HEK293 (cell line): ENCODE measurements around the gene NXN.

Experiments used
- CTCF ChIA-PET: fragments of 350-600 bp; formaldehyde crosslinking; extraction: SDS; loops from one replicate; lab custom pipeline; 2021; ENCODE audit warnings: antibody characterized with exemption; lab: Yijun Ruan, JAX
- POLR2A ChIA-PET: fragments of 300-600 bp; formaldehyde crosslinking; extraction: SDS; loops from one replicate; lab custom pipeline; 2020; ENCODE audit warnings: antibody characterized with exemption, inconsistent platforms; lab: Yijun Ruan, JAX
- H3K27ac ChIP-seq: fragments of 200-500 bp; sonication (Bioruptor generic); 2 replicates; pipeline ENCODE4 v1.5.1; 2014; ENCODE audit warnings: low read depth, low read length, control low read depth, inconsistent platforms; ENCODE audit errors: extremely low read depth
- H3K36me3 ChIP-seq, 2 experiments: fragments of 200-500 bp in 1 of 2; sonication (Bioruptor generic) in 1 of 2; 1 replicate in 1 of 2; 2 replicates in 1 of 2; pipeline ENCODE4 v1.5.1; 2014 to 2017; ENCODE audit warnings: inconsistent platforms in 2 of 2, low read length in 2 of 2; ENCODE audit not compliant: control insufficient read depth in 2 of 2, insufficient read depth in 1 of 2
- H3K4me1 ChIP-seq: fragments of 200-500 bp; sonication (Bioruptor generic); 2 replicates; pipeline ENCODE4 v1.5.1; 2014; ENCODE audit warnings: mild to moderate bottlenecking, low read length, inconsistent platforms; ENCODE audit not compliant: control insufficient read depth, insufficient read depth
- H3K4me3 ChIP-seq: 2 replicates; pipeline ENCODE4 v1.5.1; 2011; ENCODE audit warnings: low read depth, mild to moderate bottlenecking, control low read depth, low read length, moderate library complexity
- H3K9me3 ChIP-seq: fragments of 200-500 bp; sonication (Bioruptor generic); 2 replicates; pipeline ENCODE4 v1.5.1; 2014; ENCODE audit warnings: low read depth, low read length, inconsistent platforms; ENCODE audit not compliant: control insufficient read depth, insufficient read depth
- BCL11B ChIP-seq: fragments of 450-650 bp; formaldehyde crosslinking; IDR thresholded peaks from 2 replicates; pipeline ENCODE4 v1.5.1; 2016; ENCODE audit warnings: low read depth, missing biosample characterization, missing genetic modification characterization
- INSM2 ChIP-seq: fragments of 450-650 bp; formaldehyde crosslinking; IDR thresholded peaks from 2 replicates; pipeline ENCODE4 v1.5.1; 2016; ENCODE audit warnings: missing biosample characterization, missing genetic modification characterization
- KLF17 ChIP-seq: fragments of 450-650 bp; formaldehyde crosslinking; IDR thresholded peaks from 2 replicates; pipeline ENCODE4 v1.5.1; 2016; ENCODE audit warnings: missing biosample characterization, missing genetic modification characterization
- PBX3 ChIP-seq: sonication (generic); formaldehyde crosslinking; IDR thresholded peaks from 2 replicates; pipeline ENCODE4 v1.8.1; 2022; ENCODE audit warnings: mild to moderate bottlenecking, moderate library complexity, missing genetic modification reagents
- SP3 ChIP-seq: fragments of 450-650 bp; formaldehyde crosslinking; IDR thresholded peaks from 2 replicates; pipeline ENCODE4 v1.5.1; 2016; ENCODE audit warnings: missing biosample characterization, missing genetic modification characterization
- YY1 ChIP-seq: fragments of 450-650 bp; formaldehyde crosslinking; IDR thresholded peaks from 2 replicates; pipeline ENCODE4 v1.5.1; 2018; ENCODE audit warnings: missing biosample characterization, missing genetic modification characterization
- ZBTB44 ChIP-seq: fragments of 450-650 bp; IDR thresholded peaks from 2 replicates; pipeline ENCODE4 v1.5.1; 2018; ENCODE audit warnings: missing biosample characterization, mild to moderate bottlenecking, missing genetic modification characterization
- ZBTB48 ChIP-seq: fragments of 450-650 bp; formaldehyde crosslinking; IDR thresholded peaks from 2 replicates; pipeline ENCODE4 v1.5.1; 2016; ENCODE audit warnings: missing biosample characterization, missing genetic modification characterization
- ZFP3 ChIP-seq: fragments of 450-650 bp; formaldehyde crosslinking; IDR thresholded peaks from 2 replicates; pipeline ENCODE4 v1.5.1; 2016; ENCODE audit warnings: low read depth, missing biosample characterization, missing genetic modification characterization
- ZFP41 ChIP-seq: fragments of 450-650 bp; formaldehyde crosslinking; IDR thresholded peaks from 2 replicates; pipeline ENCODE4 v1.5.1; 2016; ENCODE audit warnings: missing biosample characterization, missing genetic modification characterization, borderline replicate concordance
- ZNF266 ChIP-seq: fragments of 450-650 bp; formaldehyde crosslinking; IDR thresholded peaks from 2 replicates; pipeline ENCODE4 v1.5.1; 2016; ENCODE audit warnings: missing biosample characterization, missing genetic modification characterization, low read depth
- ZNF311 ChIP-seq: fragments of 450-650 bp; formaldehyde crosslinking; IDR thresholded peaks from 2 replicates; pipeline ENCODE4 v1.5.1; 2017; ENCODE audit warnings: missing biosample characterization, missing genetic modification characterization, borderline replicate concordance
- ZNF335 ChIP-seq: fragments of 450-650 bp; formaldehyde crosslinking; conservative IDR thresholded peaks from 2 replicates; pipeline ENCODE4 v1.5.1; 2016; ENCODE audit warnings: missing biosample characterization, missing genetic modification characterization
- ZNF426 ChIP-seq: fragments of 450-650 bp; formaldehyde crosslinking; IDR thresholded peaks from 2 replicates; pipeline ENCODE4 v1.5.1; 2017; ENCODE audit warnings: missing biosample characterization, missing genetic modification characterization, mild to moderate bottlenecking, inconsistent platforms, moderate library complexity
- ZNF518A ChIP-seq: fragments of 450-650 bp; formaldehyde crosslinking; conservative IDR thresholded peaks from 2 replicates; pipeline ENCODE4 v1.5.1; 2016; ENCODE audit warnings: low read depth, missing biosample characterization, missing genetic modification characterization
- ZNF626 ChIP-seq: fragments of 450-650 bp; sonication (Bioruptor Pico); formaldehyde crosslinking; IDR thresholded peaks from 2 replicates; pipeline ENCODE4 v1.5.1; 2018; ENCODE audit warnings: missing biosample characterization, missing genetic modification characterization, inconsistent platforms
- ZNF747 ChIP-seq: fragments of 450-650 bp; formaldehyde crosslinking; IDR thresholded peaks from 2 replicates; pipeline ENCODE4 v1.5.1; 2016; ENCODE audit warnings: missing biosample characterization, missing genetic modification characterization
- ZNF837 ChIP-seq: fragments of 450-650 bp; formaldehyde crosslinking; IDR thresholded peaks from 2 replicates; pipeline ENCODE4 v1.5.1; 2016; ENCODE audit warnings: missing biosample characterization, missing genetic modification characterization
- ZXDB ChIP-seq: fragments of 450-650 bp; formaldehyde crosslinking; IDR thresholded peaks from 2 replicates; pipeline ENCODE4 v1.5.1; 2016; ENCODE audit warnings: missing biosample characterization, missing genetic modification characterization

Gene NXN

GRCh38 chr17:850086-850850, 129.3 kb downstream of the NXN start:
- H3K4me3 ChIP-seq, result no peak overlapping the region
- no peaks in the 10 kb centered on the region for H3K36me3 ChIP-seq
- H3K27ac ChIP-seq, result no peak overlapping the region
- TF ChIP-seq ZNF266 (tag by site-specific recombination), result no peak
- TF ChIP-seq ZNF311, result no peak
- TF ChIP-seq ZNF335 (tag by site-specific recombination), result no peak
- TF ChIP-seq ZNF747 (tag by site-specific recombination), result no peak
- TF ChIP-seq ZFP3 (tag by site-specific recombination), result no peak
- TF ChIP-seq PBX3 (CRISPR knock-in tag), result no peak
- no peak for TF ChIP-seq INSM2 (tag by site-specific recombination)
- no peaks in the 10 kb centered on the region for H3K4me1 ChIP-seq
- ChIA-PET CTCF (interaction anchor here (0.7 to 2.5 kb wide), 2 partner anchors 12 to 29 kb away, joined by 3 to 7 read pairs; no protein-coding TSS in a partner anchor), POLR2A (no interaction called here)
- H3K9me3 ChIP-seq, result no peaks in the 10 kb centered on the region

GRCh38 chr17:848402-848801, 131.2 kb downstream of the NXN start:
- POLR2A ChIA-PET, result no interaction called here

GRCh38 chr17:846901-847843, 132.4 kb downstream of the NXN start:
- H3K4me3 ChIP-seq, result no peak overlapping the region
- H3K9me3 ChIP-seq, result no peaks in the 10 kb centered on the region
- H3K27ac ChIP-seq, result no peak overlapping the region
- POLR2A ChIA-PET, result interaction anchor here (0.5 kb wide), 1 partner anchor 84 kb away, joined by 3 read pairs; no protein-coding TSS in a partner anchor
- CTCF ChIA-PET, result interaction anchor here (0.9 kb wide), 2 partner anchors 32 to 434 kb away, joined by 3 to 4 read pairs; no protein-coding TSS in a partner anchor
- H3K4me1 ChIP-seq, result no peaks in the 10 kb centered on the region
- H3K36me3 ChIP-seq, result no peaks in the 10 kb centered on the region
- TF ChIP-seq ZBTB48 (no peak), ZXDB (no peak), ZBTB44 (tag by site-specific recombination) (no peak), ZFP41 (tag by site-specific recombination) (no peak), ZNF837 (tag by site-specific recombination) (no peak), ZNF626 (no peak), KLF17 (tag by site-specific recombination) (no peak), SP3 (no peak), ZNF518A (tag by site-specific recombination) (no peak)

More at GRCh38 chr17:848402-848801, 131.2 kb downstream of the NXN start:
- no peaks in the 10 kb centered on the region for H3K9me3 ChIP-seq
- CTCF ChIA-PET, result interaction anchor here (0.7 to 0.9 kb wide), 2 partner anchors 31 to 81 kb away, joined by 3 read pairs; no protein-coding TSS in a partner anchor
- no peak overlapping the region for H3K4me3 ChIP-seq
- no peaks in the 10 kb centered on the region for H3K4me1 ChIP-seq
- no peaks in the 10 kb centered on the region for H3K36me3 ChIP-seq
- TF ChIP-seq ZNF426 (no peak), BCL11B (tag by site-specific recombination) (no peak), YY1 (tag by site-specific recombination) (no peak)
- H3K27ac ChIP-seq, result no peak overlapping the region
